ENCODE measurements around the gene DMAC2L.

The DMAC2L gene

DNA sequence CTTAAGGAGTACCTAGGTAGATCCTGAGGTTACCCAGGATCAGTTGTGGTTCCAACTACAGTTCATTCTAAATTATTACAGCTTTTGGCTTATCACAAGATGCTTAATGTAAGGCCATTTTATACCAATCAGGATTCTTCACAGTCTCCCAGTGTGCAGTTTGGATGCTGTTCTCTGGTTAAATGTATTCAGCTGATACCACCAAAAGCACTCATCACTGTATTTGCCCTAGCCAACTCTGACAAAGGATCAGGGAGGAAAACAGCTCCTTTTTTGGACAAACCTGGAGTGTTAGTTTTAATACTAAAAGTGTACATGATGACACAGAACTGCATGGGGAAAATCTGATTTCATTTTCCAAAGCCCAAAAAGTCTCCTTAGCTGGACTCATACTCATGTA, 19.5 kb downstream of the DMAC2L start:
- DNase-seq (ENCODE audit: low spot score): no peak

DNA sequence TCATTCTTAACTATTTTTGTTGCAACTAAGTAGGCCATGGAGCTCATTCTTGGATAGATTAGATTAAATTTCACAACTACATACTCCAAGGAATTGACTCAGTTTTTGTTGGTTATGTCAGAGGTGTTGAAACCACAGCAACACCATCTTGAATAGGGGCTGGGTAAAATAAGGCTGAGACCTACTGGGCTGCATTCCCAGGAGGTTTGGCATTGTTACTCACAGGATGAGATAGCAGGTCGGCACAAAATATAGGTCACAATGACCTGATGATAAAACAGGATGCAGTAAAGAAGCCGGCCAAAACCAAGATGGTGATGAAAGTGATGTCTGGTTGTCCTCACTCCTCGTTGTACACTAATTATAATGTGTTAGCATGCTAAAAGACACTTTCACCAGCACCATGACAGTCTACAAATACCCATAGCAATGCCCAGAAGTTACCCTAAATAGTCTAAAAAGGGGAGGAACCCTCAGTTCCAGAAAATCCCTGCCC, 20.9 kb downstream of the DMAC2L start:
- DNase-seq (ENCODE audit: low spot score): no peak

DNA sequence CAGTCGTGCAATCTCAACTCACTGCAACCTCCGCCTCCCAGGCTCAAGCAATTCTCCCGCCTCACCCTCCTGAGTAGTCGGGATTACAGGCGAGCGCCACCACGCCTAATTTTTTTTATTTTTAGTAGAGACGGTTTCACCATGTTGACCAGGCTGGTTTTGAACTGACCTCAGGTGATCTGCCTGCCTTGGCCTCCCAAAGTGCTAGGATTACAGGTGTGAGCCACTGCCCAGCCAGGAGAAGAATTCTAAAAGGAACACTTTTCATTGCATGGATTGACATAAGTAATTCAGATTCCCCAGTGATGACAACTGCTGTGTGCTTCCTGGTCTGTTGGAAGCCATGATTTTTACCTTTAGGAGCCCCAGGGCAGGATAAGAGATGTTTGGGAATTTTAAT, 22.1 kb downstream of the DMAC2L start:
- DNase-seq (ENCODE audit: low spot score): no peak

DNA sequence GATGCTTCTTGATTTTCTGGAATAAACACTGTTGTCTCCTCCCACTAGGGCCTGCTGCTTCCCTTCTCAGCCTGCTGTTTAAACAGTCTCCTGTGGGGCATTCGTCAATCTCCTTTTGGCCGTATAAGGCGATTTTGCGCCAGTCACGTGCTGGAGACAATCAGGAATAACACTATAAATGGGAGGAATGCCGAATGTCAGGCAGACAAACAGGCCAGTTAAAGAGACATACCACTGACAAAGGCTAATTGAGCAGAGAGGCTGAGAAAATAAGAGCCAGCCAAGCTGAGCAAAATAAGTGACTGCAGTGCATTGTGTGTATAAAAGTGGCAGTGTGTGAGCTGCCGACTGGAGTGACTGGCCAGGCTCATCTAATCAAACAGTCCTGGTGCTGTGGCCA, 23.3 kb downstream of the DMAC2L start:
- peak; percentile 79 for DNase-seq (ENCODE audit: low spot score)

DNA sequence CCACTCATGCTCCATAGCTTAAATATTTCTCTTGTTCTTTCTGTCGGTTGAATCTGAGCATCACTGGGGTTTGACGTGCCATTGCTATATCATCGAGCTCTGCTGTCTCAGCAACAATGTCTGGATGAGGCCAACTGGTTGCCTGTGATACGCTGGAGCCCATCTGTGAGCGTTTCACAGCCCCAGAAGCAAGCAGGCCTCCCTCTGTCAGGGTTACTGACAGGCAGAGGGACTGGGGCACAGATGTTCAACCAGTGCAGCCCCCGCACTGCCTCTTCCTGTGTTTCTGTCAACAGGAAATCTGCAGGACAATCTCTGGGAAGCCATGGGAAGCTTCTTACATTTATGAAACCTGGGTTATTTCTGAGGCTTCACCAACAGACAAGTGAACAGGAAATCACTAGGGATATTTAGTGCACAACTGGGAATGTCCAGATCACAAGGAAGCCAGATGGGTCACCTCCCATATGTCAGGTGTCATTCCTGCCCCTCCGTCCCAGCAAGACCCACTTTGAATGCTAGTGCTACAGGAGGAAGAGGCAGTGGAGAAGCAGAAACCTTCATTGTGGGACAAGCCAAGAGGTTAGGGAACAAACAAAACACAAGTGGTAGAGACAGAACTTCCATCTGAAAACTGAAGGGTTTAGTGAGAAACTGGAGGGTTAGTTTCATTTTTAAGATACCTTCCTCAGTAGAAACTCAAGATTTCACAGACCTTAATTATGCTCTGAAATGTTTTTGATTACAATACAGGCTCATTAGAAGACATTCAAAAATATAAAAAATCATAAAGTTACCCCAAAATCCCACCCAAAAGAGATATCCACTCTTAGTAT, 24.1 kb downstream of the DMAC2L start:
- peak; percentile 63 for DNase-seq (ENCODE audit: low spot score)

DNA sequence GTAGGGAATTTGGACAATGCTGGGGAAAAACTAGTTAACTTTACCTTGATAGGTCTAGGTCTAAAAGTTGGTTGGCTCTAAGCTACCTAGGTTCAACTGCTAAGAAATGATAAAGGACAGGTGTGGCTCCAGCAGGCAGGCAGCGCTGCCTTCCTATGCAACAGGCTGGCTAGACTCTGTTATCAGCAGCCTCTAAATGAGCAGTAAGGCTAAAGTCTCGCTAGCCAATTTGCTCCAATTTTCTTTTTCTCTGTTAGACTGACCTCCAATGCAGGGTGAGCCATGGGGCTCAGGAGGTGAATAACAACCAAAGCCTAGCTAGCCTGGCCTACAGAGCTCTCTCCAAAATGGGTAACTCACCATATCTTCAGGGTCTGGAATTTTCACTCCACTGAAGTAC, 26.5 kb downstream of the DMAC2L start:
- DNase-seq (ENCODE audit: low spot score): no peak

DNA sequence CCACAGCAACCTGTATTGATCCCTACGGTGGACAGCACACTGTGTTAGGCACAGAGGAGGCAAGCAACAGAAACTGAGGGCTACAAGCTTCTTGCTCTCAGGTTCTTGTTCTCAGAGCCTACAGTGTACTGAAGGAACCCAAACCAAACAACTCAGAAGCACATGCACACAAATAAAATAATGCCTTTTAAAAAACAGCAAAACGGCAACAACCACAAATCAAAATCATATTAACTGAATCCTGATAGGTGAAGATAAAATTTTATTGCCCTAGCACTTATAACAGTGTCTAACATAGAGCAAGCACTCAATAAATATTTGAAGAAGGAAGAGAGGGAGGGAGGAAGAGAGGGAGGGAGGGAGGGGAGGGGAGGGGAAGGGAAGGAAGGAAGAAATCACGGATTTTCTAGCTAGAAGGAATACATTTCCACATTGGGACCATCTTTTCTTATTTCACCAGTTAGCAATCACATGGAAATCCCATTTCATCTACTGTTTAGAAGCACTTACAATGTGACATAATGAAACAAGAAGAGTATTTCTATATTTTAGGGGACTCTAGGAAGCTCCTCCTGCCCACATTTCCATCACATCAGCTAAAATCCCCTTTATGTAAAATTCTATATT, 27.2 kb downstream of the DMAC2L start:
- DNase-seq (ENCODE audit: low spot score): no peak

DNA sequence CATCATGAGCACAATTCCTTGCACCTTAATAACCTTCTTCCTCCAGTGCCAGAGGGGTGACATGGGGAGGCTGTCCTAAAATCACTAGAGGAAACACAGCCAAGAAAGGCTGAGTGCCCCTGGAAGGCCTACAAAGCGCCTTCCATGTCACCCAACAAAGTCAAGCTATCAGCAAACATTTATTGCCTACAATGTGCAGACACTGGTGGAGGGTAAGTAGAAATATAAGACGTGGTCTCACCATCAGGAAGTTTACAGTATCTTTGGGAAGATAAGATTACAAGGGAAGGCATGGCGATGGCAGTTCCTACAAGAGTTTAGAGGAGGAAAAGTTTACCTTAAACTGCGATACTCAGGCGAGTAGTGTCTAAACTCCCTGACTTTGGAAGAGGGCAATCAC, 27.9 kb downstream of the DMAC2L start:
- DNase-seq (ENCODE audit: low spot score): no peak

DNA sequence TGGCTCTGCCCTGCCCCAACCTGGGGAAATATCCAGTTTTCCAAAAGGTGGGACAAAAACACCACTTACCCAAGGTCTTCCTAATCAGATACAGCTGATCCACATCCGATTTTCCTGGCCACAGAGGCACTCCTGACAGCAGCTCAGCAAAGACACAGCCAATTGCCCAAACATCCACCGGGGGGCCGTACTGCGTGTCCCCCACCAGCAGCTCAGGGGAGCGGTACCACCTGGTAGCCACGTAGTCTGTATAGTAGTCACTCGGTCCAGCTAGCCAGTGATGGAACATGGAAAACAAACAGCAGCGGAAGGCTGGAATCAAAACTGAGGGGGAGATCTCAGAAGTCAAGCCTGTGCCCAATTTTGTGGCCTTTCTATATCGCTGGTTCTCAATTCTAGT, 28.8 kb downstream of the DMAC2L start:
- peak; percentile 48 for DNase-seq (ENCODE audit: low spot score)

DNA sequence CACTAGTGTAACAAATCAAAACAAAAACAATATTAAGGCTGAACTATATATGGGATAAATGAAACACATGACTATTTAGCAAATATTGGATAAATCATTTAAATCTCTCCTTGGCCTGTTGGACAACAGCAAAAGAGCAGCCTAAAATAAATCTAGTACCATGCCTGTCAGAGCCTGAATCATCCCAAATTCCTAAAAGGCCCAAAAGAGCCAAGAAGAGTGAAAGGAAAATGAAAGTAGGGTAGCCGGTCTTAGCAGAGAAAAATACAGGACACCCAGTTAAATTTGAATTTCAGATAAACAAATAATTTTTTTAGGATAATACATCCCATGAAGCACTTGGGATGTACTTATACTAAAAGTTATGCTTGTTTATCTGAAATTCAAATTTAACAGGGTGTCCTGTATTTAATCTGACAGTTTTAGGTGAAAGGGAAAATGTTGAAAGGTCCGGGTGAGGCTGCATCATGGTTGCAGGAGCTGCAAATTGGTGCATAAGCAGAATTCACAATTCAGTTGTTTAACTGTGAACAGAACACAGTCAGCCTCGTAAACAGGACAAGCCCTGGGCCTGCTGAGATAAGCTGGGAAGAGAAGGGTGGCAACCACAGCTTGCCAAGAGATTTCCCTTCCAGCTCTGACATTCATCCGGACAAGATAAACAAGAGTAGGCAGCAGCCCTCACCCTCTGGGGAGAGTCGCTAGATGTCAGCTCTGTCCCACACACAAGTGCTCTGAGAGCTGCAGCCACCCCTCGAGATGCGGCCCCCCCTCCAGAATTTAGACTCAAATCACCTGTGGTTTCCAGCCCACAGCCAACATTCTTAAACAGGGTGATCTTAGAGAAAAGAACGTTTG, 30.3 kb downstream of the DMAC2L start:
- DNase-seq (ENCODE audit: low spot score): peak; percentile 82

DNA sequence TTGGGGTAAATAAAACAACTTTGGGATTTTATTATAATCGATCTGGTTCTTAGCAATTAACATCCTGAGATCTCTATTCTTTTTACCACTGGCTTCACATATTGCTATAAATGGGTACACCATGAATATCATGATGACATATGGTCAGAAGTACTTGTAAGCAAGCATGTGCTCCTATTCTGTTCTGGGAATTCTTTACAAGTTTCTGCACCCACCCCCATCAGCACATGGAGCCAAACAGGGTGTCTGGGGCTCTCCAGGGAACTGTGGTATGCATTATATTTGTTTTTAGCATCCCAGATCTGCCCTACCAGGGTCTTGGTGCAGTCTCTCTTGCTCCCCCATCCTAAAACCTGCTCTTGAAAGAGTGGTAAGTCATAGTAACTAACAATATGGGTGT, 31.3 kb downstream of the DMAC2L start:
- no peak for DNase-seq (ENCODE audit: low spot score)

DNA sequence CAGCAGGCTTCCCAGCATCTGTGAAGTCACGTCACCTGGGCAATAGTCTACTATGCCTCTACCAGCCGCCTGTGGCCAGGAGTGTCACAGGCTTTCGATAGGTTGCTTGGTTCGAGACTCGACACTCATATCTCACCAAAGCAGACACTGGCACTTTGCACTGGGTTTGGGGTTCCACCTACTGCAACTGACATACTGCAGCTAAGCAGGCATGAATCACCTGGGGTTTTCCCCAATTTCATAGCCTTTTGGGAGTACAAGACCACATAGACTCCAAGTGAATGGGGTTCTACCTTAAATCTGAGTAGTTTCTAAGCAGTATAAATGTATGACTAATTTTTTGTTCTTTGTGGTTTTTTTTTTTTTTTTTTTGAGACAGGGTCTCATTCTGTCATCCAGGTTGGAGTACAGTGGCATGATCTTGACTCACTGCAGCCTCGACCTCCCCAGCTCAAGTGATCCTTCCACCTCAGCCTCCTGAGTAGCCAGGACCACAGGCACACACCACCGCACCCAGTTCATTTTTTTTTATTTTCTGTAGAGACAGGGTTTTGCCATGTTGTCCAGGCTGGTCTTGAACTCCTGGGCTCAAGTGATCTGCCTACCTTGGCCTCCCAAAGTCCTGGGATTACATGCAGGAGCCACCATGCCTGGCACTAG, 32.1 kb downstream of the DMAC2L start:
- no peak for DNase-seq (ENCODE audit: low spot score)

DNA sequence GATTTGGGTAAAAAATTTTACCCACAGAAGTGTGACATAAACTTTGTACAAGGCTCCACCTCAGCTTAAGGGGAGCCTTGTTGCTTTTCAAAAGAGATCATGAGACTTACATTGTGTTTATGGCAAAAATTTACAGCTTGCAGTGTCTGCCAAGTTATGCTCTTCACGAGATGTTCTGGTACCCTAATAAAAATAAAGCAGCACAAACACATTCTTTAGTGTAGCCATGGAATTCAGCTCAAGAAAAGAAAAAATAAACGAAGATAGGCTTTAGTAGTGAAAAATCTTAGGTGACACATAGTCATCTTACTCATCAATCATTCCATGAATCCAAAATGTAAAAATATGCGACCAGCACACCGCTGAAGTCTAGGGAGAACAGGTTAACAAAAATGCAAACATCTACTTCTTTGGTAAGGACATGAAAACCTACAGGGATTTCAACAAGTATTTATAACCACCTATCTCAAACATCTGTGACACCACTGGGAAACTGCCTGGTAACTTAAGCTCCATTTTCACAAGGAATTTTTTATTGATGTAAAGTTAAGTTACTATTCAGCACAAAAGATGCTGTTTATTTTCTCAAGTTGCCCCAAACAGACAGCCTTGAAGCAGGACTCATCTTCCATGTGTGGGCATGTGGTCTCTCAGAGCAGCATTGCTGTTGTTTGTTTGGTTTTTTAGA, 32.9 kb downstream of the DMAC2L start:
- DNase-seq (ENCODE audit: low spot score): no peak

DNA sequence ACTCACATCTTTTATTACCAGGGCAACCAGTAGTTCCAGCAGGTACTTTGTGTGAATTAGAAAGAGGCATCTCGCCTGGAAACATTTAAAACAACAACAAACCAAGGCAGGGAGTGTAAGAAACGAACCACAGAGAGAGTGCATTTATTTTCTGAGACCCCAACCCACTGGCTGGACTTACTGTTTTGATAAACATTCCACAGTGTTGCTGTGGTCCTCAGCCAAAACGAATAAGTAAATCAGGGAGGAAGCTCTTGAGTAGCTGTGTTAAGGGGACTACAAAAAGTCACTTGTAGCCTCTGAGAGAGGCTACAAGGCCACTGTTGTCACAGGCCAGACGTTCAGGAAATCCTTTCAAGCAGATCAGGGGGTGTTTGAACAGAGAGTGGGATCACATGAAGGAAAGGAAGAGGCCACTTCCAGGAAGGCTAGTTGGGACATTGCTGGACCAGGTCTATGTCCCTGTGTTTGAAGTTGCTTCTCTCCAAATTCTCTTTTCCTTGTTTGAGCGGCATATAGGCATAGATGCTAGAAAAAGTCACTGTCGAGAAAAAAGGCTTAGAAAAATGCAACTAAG, 33.8 kb downstream of the DMAC2L start:
- DNase-seq (ENCODE audit: low spot score): no peak

DNA sequence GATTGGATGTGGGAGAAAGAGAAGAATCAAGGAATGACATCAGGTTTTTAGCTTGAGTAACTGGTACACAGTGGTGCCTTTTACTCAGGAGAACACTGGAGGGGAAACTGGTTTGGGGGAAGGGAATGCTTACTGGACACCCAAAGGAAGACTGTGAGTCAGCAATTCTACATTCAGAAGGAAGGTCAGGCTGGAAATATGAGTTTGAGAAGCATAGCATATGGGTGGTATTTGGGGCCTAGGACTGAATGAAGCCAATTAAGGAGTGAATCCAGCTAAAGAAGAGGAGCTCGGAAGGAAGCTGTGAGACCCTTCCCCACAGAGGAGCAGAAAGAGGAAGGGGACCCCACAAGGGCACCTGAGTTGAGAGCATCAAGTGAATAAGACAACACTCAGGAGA, 35.4 kb downstream of the DMAC2L start:
- DNase-seq (ENCODE audit: low spot score): no peak

DNA sequence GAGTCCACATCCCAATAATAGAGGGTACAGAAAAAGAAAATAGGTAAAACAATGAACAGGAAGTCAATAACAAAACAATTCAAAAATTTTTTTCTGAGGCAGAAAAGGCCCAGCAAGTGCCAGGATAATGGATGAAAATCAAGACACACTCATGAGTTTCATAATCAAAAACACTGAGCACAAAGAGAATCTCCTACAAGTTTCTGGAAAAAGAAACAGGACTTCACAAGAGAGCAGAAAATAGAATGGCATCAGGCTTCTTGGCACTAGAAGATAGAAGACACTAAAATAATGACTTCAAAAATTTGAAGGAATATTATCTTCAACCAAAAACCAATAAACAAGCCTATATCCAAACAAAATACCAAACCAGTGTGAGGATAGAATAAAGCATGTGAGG, 36.8 kb downstream of the DMAC2L start:
- no peak for DNase-seq (ENCODE audit: low spot score)

DNA sequence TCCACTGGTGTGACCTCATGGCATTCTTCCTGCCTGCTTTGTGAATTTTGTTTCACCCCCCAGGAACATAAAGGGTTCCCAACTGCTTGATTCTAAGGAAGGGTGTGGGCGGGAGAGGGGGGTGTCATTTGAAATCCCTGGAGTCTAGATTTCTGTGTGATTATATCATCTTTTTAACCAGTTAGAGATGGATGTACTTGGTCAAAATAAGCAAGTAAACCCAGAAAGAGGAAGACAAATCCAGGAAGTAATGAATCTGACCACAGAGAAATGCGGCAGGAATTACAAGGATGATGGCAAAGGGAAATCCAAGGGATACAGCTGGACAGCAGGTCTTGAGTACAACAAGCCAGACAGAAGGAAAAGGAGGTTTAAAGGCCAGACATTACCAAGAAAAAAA, 38.9 kb downstream of the DMAC2L start:
- no peak for DNase-seq (ENCODE audit: low spot score)

DNA sequence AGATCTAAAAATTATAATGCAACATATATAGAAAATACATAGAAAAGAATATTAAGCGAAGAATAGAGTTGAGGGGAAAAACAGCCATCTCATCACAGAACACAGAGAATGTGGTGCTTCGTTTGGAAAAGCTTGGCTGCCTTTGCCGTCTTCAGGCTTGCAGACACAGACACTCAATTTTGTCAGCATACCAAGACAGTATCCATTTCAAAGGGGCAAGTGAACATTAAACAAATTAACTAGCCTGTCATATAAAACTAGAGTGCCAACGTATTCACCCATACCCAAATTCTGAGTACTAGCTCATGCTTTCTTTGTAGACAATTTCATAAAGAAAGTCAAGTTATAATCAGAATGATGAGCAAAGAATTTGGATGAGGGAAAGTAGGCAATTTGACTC, 40.5 kb downstream of the DMAC2L start:
- DNase-seq (ENCODE audit: low spot score): no peak

DNA sequence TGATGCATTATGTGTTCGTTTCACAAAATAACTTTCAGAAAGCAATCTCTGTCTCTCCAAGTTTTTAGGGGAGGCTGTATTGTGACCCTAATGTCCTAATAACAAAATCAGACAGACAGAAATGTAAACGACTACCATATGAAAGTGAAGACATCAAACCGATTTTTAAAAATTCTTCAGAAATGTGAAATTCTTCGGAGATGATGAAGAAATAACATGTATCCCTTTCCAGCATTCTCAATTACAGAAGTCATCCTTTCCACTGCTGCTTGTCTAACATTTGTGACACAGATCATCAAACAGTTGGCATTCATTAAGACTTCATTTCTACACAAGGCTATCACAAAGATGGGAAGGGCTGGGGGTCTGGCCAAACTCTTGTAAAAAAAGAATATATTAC, 41.0 kb downstream of the DMAC2L start:
- no peak for DNase-seq (ENCODE audit: low spot score)

DNA sequence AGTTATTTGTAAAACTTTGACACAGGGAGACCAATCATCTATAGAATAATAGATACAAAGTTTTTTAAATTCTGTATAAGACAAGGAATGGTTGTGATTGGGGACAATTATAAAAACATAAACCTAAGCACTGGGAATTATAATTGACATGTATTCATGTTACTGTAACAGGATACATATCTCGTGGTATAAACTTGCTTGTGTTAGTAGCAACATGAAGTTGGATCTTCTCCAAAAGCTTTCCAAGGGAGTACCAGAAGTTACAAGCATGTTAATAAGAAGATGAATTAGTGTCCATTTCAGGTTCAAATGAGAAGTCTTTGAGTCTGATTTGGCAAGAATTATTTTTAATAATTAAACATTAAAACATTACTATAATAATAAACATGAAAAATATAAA, 42.4 kb downstream of the DMAC2L start:
- no peak for DNase-seq (ENCODE audit: low spot score)

DNA sequence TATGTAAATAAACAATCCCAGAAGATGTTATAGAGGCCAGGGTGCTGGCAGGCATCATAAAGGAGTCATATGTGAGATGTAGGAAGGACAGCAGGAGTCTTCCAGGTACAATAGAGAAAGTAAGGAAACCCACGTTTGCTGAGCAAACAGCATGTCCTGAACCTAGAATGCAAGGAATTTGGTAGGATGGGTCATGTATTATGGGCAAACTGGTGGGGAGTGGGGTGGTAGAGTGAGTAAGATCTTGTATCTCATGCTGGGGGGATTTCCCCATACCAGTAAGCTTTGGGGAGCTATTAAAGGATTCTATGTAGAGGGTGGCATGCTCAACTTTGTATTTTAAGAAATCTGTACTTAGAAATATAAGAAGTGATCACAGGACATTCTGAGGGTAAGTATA, 43.6 kb downstream of the DMAC2L start:
- DNase-seq (ENCODE audit: low spot score): no peak

All from D341Med (cell line).